Esophagus muscularis mucosa (tissue), 4 donors: Measurements from ENCODE around the gene OGDH. TPM values are rescaled to one million over a fixed set of nuclear protein-coding genes. Genes with fewer than 3 reads are reported as not detected.

Source experiments
- DNase-seq: peaks from one replicate; pipeline ENCODE4 v3.0.0-alpha.2; 2017; ENCODE audit errors: extremely low spot score
- H3K27ac ChIP-seq, 4 donors: fragments of 200-600 bp; sonication (generic); replicated peaks in 1 of 4; 1 replicate in 3 of 4; 2 replicates in 1 of 4; pipeline ENCODE4 v1.5.1; 2016 to 2019; ENCODE audit warnings: mild to moderate bottlenecking in 1 of 4
- H3K27me3 ChIP-seq, 4 donors: fragments of 200-600 bp; sonication (generic); one replicate each; pipeline versions ENCODE4 v1.5.1 to v1.6.0; 2016 to 2019
- H3K36me3 ChIP-seq, 4 donors: fragments of 200-600 bp; sonication (generic); one replicate each; pipeline ENCODE4 v1.5.1; 2016 to 2019
- H3K4me1 ChIP-seq, 4 donors: fragments of 200-600 bp; sonication (generic); one replicate each; pipeline ENCODE4 v1.5.1; 2016 to 2019
- H3K4me3 ChIP-seq, 4 donors: fragments of 200-600 bp; sonication (generic); 1 replicate in 2 of 4; 2 replicates in 2 of 4; pipeline ENCODE4 v1.5.1; 2016 to 2019; ENCODE audit warnings: mild to moderate bottlenecking in 4 of 4, moderate library complexity in 1 of 4
- H3K9me3 ChIP-seq, 4 donors: fragments of 200-600 bp; sonication (generic); 1 replicate in 3 of 4; 2 replicates in 1 of 4; pipeline ENCODE4 v1.5.1; 2016 to 2019
- CTCF ChIP-seq, 3 experiments: fragments of 200-600 bp in 2 of 3; fragments of 450-650 bp in 1 of 3; sonication (generic) in 2 of 3; IDR thresholded peaks; one replicate each; pipeline ENCODE4 v1.5.1; 2017 to 2019; ENCODE audit warnings: antibody characterized with exemption in 3 of 3, mild to moderate bottlenecking in 2 of 3, moderate library complexity in 1 of 3
- EP300 ChIP-seq: sonication (generic); formaldehyde crosslinking; IDR thresholded peaks from one replicate; pipeline ENCODE4 v1.6.1; 2017; ENCODE audit warnings: antibody characterized with exemption
- POLR2A ChIP-seq: fragments of 450-650 bp; IDR thresholded peaks from one replicate; pipeline ENCODE4 v1.6.1; 2017; ENCODE audit warnings: antibody characterized with exemption, moderate library complexity, mild to moderate bottlenecking, low read depth
- POLR2AphosphoS5 ChIP-seq, 2 donors: sonication (generic); formaldehyde crosslinking; IDR thresholded peaks; one replicate each; pipeline ENCODE4 v1.6.1; 2017; ENCODE audit warnings: antibody characterized with exemption in 2 of 2
- whole genome bisulfite sequencing: methylation state at CpG from one replicate; pipeline ENCODE4 v1.1.5; 2018; 5-methylcytosine and 5-hydroxymethylcytosine counted together
- intact Hi-C: fragments of 100-400 bp; cut with DNase I; formaldehyde crosslinking; loops from one replicate; pipeline ENCODE4 v1.15.1; 2023
- total RNA-seq, 4 donors: library from RNA; depleted of rRNA; stranded (reverse); fragments of >200 nt; gene quantifications; one replicate each; pipeline versions ENCODE4 v1.1.0 to v1.2.1, GENCODE V29; 2016

OGDH gene
- total RNA-seq, 4 donors from 2014 or later, result 135 to 184 (median 145) TPM

DNA sequence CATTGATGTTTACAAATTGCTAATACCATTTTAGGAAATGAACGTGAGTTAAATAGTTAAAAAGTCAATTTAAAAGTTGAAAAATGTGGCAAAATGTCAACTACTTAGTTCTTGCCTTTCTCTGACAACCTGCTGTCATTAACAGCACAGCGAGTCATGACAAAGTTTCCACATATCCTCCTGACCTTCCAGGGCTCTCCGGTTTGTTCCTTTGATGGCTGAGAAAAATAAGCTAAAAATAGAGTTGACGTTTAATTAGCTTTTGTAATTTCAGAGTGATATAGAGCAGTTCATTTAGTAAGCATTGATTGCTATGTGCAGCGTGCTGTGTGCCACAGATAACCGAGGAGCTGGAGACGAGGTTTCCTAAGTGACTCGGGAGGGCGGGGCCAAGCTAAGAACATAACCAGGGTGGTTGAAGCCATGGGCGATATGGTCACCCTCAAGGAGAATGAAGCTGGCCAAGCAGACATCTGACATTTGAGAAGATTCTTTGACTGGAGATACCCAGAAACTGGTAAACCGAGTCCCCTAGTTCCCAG is 47.9 kb downstream of the OGDH start:
- DNase-seq, result no peak
- Histone ChIP-seq H3K4me3 (no peak overlapping the region), H3K27me3 (no peaks in the 10 kb centered on the region), H3K36me3 (peaks cover 13 to 83% (median 43%) of the 10 kb centered on the region in 4 donors), H3K9me3 (no peaks in the 10 kb centered on the region), H3K27ac (no peak overlapping the region), H3K4me1 (peaks cover 0 to 6% (median 4%) of the 10 kb centered on the region in 4 donors)
- WGBS, result 84% methylated on average over 11 of the region's 11 CpGs
- intact Hi-C loops, result no loop called here
- TF ChIP-seq EP300 (no peak), POLR2A (no peak), POLR2AphosphoS5 (IDR thresholded peaks at IDR 0.05) (no peak), CTCF (IDR thresholded peaks at IDR 0.05) (no peak)

- Histone ChIP-seq H3K36me3 (peaks cover 10 to 78% (median 33%) of the 10 kb centered on the region in 4 donors), H3K27me3 (no peaks in the 10 kb centered on the region), H3K9me3 (peaks cover 0 to 2% (median under 1%) of the 10 kb centered on the region in 4 donors), H3K4me3 (no peak overlapping the region), H3K27ac (no peak overlapping the region), H3K4me1 (peaks cover 0 to 6% (median 3%) of the 10 kb centered on the region in 4 donors)
- intact Hi-C loops, result no loop called here
- DNase-seq, result no peak
- 91% methylated on average over 1 of the region's 1 CpG for WGBS
- TF ChIP-seq CTCF (IDR thresholded peaks at IDR 0.05), result no peak
- no peak for TF ChIP-seq EP300
- TF ChIP-seq POLR2AphosphoS5 (IDR thresholded peaks at IDR 0.05), result no peak
- TF ChIP-seq POLR2A, result no peak
Measured at GRCh38 chr7:44655341-44655740, 48.9 kb downstream of the OGDH start.

DNA sequence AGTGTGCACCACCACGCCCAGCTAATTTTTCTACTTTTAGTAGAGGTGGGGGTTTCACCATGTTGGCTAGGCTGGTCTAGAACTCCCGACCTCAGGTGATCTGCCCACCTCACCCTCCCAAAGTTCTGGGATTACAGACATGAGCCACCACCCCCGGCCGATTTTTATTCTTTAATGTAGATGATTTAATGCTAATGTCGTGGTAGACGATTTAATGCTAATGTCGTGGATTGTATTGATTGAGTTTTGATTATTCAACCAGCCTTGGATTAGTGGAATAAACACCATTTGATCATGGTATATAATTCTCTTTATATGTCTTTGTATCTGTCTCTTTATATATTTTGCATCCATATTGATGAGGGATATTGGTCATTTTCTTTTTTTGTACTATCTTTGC is 52.6 kb downstream of the OGDH start:
- Histone ChIP-seq H3K9me3 (peaks cover 0 to 15% (median 8%) of the 10 kb centered on the region in 4 donors), H3K4me1 (no peaks in the 10 kb centered on the region), H3K36me3 (peaks cover 11 to 75% (median 39%) of the 10 kb centered on the region in 4 donors), H3K27ac (no peak overlapping the region), H3K4me3 (no peak overlapping the region), H3K27me3 (no peaks in the 10 kb centered on the region)
- no peak for DNase-seq
- 97% methylated on average over 7 of the region's 7 CpGs for WGBS
- intact Hi-C loops, result no loop called here
- TF ChIP-seq POLR2A, result no peak
- TF ChIP-seq POLR2AphosphoS5 (IDR thresholded peaks at IDR 0.05), result no peak

DNA sequence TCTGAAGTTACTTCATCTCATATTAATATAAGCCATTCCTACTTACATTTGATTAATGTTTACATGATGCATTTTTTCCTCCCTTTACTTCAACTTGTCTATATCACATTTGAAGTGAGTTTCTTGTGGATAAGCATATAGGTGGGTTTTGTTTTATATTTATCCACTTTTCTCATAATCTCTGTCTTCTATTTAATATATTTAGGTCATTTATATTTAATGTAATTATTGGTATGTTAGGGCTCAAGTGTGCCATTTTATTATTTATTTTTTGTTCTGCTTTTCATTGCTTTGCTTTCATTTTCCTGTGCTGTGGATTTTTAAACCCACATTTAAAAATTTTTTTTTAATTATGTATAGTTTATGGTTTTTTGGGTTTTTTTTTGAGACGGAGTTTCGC is 54.8 kb downstream of the OGDH start:
- Histone ChIP-seq H3K36me3 (peaks cover 6 to 58% (median 32%) of the 10 kb centered on the region in 4 donors), H3K9me3 (peaks cover 0 to 15% (median 8%) of the 10 kb centered on the region in 4 donors), H3K27ac (no peak overlapping the region), H3K4me3 (no peak overlapping the region), H3K27me3 (no peaks in the 10 kb centered on the region), H3K4me1 (peaks cover 8 to 14% (median 9%) of the 10 kb centered on the region in 4 donors)
- WGBS, result 69% methylated on average over 2 of the region's 2 CpGs
- DNase-seq, result no peak
- TF ChIP-seq CTCF (IDR thresholded peaks at IDR 0.05) (no peak), EP300 (no peak), POLR2A (no peak), POLR2AphosphoS5 (IDR thresholded peaks at IDR 0.05) (no peak)
- intact Hi-C loops, result no loop called here

- peaks cover 0 to 15% (median 8%) of the 10 kb centered on the region in 4 donors for H3K9me3 ChIP-seq
- TF ChIP-seq EP300 (no peak), POLR2AphosphoS5 (IDR thresholded peaks at IDR 0.05) (no peak), POLR2A (no peak), CTCF (IDR thresholded peaks at IDR 0.05) (no peak)
- H3K36me3 ChIP-seq, result peaks cover 18 to 77% (median 52%) of the 10 kb centered on the region in 4 donors
- no peaks in the 10 kb centered on the region for H3K27me3 ChIP-seq
- DNase-seq, result no peak
- no peak overlapping the region for H3K4me3 ChIP-seq
- 87% methylated on average over 4 of the region's 4 CpGs for WGBS
- H3K27ac ChIP-seq, result no peak overlapping the region
- intact Hi-C loops, result no loop called here
- peaks cover 8 to 14% (median 9%) of the 10 kb centered on the region in 4 donors for H3K4me1 ChIP-seq
Measured at GRCh38 chr7:44664780-44665461, 58.5 kb downstream of the OGDH start.
